Immature natural killer cell (primary cell): ENCODE results near the gene SDK1. TPM values are rescaled to one million over a fixed set of nuclear protein-coding genes. Genes with fewer than 3 reads are reported as not detected.

Source experiments
- DNase-seq, 3 donors: peaks; one replicate each; pipeline ENCODE4 v3.0.0; 2022; ENCODE audit warnings: mixed read lengths in 1 of 3
- H3K27ac Mint-ChIP-seq, 6 donors: one replicate each; pipeline ENCODE4 v1.8.0; 2020; ENCODE audit warnings: mixed read lengths in 6 of 6, mild to moderate bottlenecking in 5 of 6, inconsistent platforms in 4 of 6, moderate library complexity in 3 of 6
- H3K27me3 Mint-ChIP-seq, 3 donors: one replicate each; pipeline ENCODE4 v1.8.0; 2020 to 2021; ENCODE audit warnings: low read depth in 3 of 3, mild to moderate bottlenecking in 3 of 3, mixed read lengths in 3 of 3, moderate library complexity in 3 of 3, inconsistent platforms in 1 of 3
- H3K36me3 Mint-ChIP-seq, 3 donors: one replicate each; pipeline ENCODE4 v1.8.0; 2020; ENCODE audit warnings: mixed read lengths in 3 of 3, inconsistent platforms in 2 of 3, mild to moderate bottlenecking in 2 of 3
- H3K4me1 Mint-ChIP-seq, 2 donors: one replicate each; pipeline ENCODE4 v1.8.0; 2020; ENCODE audit warnings: inconsistent platforms in 2 of 2, mild to moderate bottlenecking in 2 of 2, mixed read lengths in 2 of 2, moderate library complexity in 1 of 2
- H3K4me3 Mint-ChIP-seq, 5 donors: one replicate each; pipeline ENCODE4 v1.8.0; 2020; ENCODE audit warnings: mild to moderate bottlenecking in 5 of 5, mixed read lengths in 5 of 5, inconsistent platforms in 3 of 5, moderate library complexity in 3 of 5
- H3K9me3 Mint-ChIP-seq, 6 donors: one replicate each; pipeline ENCODE4 v1.8.0; 2020; ENCODE audit warnings: mild to moderate bottlenecking in 6 of 6, mixed read lengths in 6 of 6, inconsistent platforms in 4 of 6, moderate library complexity in 3 of 6
- polyA plus RNA-seq, 3 donors: library from polyadenylated mRNA; unstranded; fragments of 300-500 nt; fragmentation: Illumina TruSeq; gene quantifications; one replicate each; pipeline ENCODE4 v1.2.3, GENCODE V29; 2021

Gene SDK1
- polyA plus RNA-seq, 3 donors from 2014 or later = not detected

GRCh38 chr7:3277604-3278572, 23.2 kb upstream of the SDK1 start:
- Mint-ChIP-seq H3K9me3 (no peaks in the 10 kb centered on the region), H3K4me1 (no peaks in the 10 kb centered on the region), H3K4me3 (no peak overlapping the region), H3K27ac (no peak overlapping the region), H3K36me3 (no peaks in the 10 kb centered on the region), H3K27me3 (peaks cover 2 to 4% (median 2%) of the 10 kb centered on the region in 3 donors)
- DNase-seq = no peak

DNA sequence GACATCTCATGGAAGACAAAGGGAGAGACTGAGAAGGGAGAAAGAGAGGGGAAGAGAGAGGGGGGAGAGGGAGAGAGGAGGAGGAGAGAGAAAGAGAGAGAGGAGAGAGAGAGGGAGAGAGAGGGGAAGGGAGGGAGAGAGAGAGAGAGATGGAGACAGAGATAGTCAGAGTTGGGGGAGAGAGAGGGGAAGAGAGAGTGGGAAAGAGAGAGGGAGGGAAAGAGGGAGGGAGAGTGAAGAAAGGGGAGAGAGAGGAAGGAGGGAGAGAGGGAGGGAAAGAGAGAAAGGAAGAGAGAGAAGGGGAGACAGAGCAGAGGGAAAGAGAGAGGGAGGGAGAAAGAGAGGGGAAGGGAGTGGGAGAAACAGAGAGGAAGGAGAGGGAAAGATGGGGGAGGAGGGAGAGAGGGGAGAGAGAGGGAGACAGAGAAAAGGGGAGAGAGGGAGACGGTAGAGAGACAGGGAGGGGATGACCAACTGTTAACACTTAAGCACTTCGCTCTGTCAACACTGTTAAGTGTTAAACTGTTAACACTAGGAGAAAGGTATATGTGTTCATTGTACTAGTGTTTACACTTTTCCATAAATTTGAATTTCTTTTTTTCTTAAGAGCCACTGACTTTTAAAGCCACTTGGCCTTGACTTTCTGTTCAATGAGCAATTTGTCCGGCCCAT, 21.8 kb upstream of the SDK1 start:
- no peak overlapping the region for H3K27ac Mint-ChIP-seq
- H3K9me3 Mint-ChIP-seq = no peaks in the 10 kb centered on the region
- DNase-seq = no peak
- no peak overlapping the region for H3K4me3 Mint-ChIP-seq
- no peaks in the 10 kb centered on the region for H3K4me1 Mint-ChIP-seq
- H3K36me3 Mint-ChIP-seq = no peaks in the 10 kb centered on the region
- H3K27me3 Mint-ChIP-seq = peaks cover 0 to 3% (median 2%) of the 10 kb centered on the region in 3 donors

DNA sequence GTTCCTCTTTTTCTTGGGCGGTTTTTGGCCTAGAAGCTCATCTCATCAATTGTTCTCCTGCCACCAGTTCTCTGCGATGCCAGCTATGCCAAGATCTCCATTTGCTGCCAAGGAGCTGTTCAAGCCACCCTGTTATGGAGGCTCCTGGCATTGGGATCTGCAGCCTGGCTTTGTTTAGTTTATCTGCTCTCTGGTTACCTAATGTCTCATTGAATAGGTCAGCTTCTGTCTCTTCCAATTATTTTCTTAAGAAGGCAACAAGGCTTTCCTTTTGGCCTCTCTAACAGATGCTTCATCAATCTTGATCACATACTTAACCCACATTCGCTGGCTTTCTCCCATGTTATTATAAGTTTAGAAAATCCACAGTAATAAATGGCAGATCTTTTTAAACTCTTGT, 20.6 kb upstream of the SDK1 start:
- Mint-ChIP-seq H3K9me3 (no peaks in the 10 kb centered on the region), H3K4me1 (no peaks in the 10 kb centered on the region), H3K36me3 (no peaks in the 10 kb centered on the region), H3K4me3 (no peak overlapping the region), H3K27ac (no peak overlapping the region), H3K27me3 (peaks cover 0 to 3% (median 0%) of the 10 kb centered on the region in 3 donors)
- no peak for DNase-seq

GRCh38 chr7:3280946-3281656, 20.0 kb upstream of the SDK1 start:
- Mint-ChIP-seq H3K9me3 (no peaks in the 10 kb centered on the region), H3K4me3 (no peak overlapping the region), H3K4me1 (no peaks in the 10 kb centered on the region), H3K27ac (no peak overlapping the region), H3K27me3 (peaks cover 0 to 3% (median under 1%) of the 10 kb centered on the region in 3 donors), H3K36me3 (no peaks in the 10 kb centered on the region)
- DNase-seq = no peak

GRCh38 chr7:3282457-3282856, 18.6 kb upstream of the SDK1 start:
- Mint-ChIP-seq H3K4me1 (no peaks in the 10 kb centered on the region), H3K27ac (no peak overlapping the region), H3K36me3 (no peaks in the 10 kb centered on the region), H3K27me3 (peaks cover 0 to 8% (median 3%) of the 10 kb centered on the region in 3 donors), H3K4me3 (no peak overlapping the region), H3K9me3 (no peaks in the 10 kb centered on the region)
- no peak for DNase-seq

DNA sequence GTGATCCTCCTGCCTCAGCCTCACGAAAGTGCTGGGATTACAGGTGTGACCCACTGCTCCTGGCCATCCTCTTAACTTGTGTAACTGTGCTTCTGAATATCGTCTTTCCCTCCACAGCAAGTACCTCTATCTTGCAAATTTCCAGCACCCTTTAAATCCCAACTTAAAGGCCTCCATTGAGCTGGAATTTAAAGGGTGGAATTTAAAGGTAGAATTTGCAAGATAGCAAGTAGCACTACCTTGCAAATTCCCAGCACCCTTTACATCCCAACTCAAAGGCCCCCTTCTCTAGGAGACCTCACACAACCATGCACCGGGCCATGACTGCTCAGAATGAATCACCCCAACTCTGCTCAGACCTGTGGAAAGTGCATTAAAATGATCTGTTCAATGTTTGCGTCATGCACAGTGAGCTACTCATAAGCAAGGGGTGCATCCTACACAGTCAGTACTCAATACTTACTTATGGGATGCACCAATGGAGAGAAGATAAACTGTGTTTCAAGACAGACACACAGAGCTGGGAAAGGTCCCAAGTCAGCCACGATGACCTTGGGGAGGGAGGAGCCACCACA, 17.8 kb upstream of the SDK1 start:
- Mint-ChIP-seq H3K4me1 (no peaks in the 10 kb centered on the region), H3K27ac (no peak overlapping the region), H3K4me3 (no peak overlapping the region), H3K9me3 (no peaks in the 10 kb centered on the region), H3K36me3 (no peaks in the 10 kb centered on the region), H3K27me3 (peaks cover 0 to 10% (median 5%) of the 10 kb centered on the region in 3 donors)
- DNase-seq = no peak

GRCh38 chr7:3285652-3286051, 15.4 kb upstream of the SDK1 start:
- H3K4me1 Mint-ChIP-seq = no peaks in the 10 kb centered on the region
- H3K9me3 Mint-ChIP-seq = no peaks in the 10 kb centered on the region
- peaks cover 0 to 10% (median 5%) of the 10 kb centered on the region in 3 donors for H3K27me3 Mint-ChIP-seq
- H3K36me3 Mint-ChIP-seq = no peaks in the 10 kb centered on the region
- DNase-seq = no peak
- H3K4me3 Mint-ChIP-seq = no peak overlapping the region
- H3K27ac Mint-ChIP-seq = no peak overlapping the region

- Mint-ChIP-seq H3K27ac (no peak overlapping the region), H3K4me1 (no peaks in the 10 kb centered on the region), H3K9me3 (no peaks in the 10 kb centered on the region), H3K27me3 (peaks cover 9 to 14% (median 14%) of the 10 kb centered on the region in 3 donors), H3K4me3 (no peak overlapping the region), H3K36me3 (peaks cover 0 to 3% (median 0%) of the 10 kb centered on the region in 3 donors)
- DNase-seq = no peak
These were observed 11.1 kb upstream of the SDK1 start for GRCh38 chr7:3289996-3290395.

DNA sequence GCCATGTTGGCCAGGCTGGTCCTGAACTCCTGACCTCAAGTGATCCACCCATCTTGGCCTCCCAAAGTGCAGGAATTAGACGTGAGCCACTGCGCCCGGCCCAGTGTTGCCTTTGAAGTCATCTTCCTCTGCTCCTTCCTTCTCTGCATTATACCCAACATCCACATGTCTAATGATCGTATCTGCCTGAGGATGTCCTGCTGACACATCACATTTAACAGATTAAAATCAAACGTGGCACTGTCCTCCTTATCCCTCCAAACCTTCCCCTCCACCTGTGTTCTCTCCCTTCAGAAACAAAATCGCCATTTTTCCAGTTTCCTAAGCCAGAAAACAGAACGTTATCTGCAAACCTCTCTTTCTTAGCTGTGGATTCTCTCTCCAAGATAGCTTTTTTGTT, 8.4 kb upstream of the SDK1 start:
- no peak for DNase-seq
- H3K4me1 Mint-ChIP-seq = no peaks in the 10 kb centered on the region
- H3K36me3 Mint-ChIP-seq = peaks cover 0 to 3% (median 0%) of the 10 kb centered on the region in 3 donors
- H3K27ac Mint-ChIP-seq = peak overlapping the region in 1 of 6 donors; percentile 12
- no peaks in the 10 kb centered on the region for H3K9me3 Mint-ChIP-seq
- peaks cover 14 to 23% (median 20%) of the 10 kb centered on the region in 3 donors for H3K27me3 Mint-ChIP-seq
- H3K4me3 Mint-ChIP-seq = no peak overlapping the region

GRCh38 chr7:3294432-3295100, 6.5 kb upstream of the SDK1 start:
- Mint-ChIP-seq H3K27me3 (peaks cover 20 to 24% (median 23%) of the 10 kb centered on the region in 3 donors), H3K27ac (no peak overlapping the region), H3K36me3 (peaks cover 0 to 4% (median 3%) of the 10 kb centered on the region in 3 donors), H3K4me1 (peaks cover 0 to 4% of the 10 kb centered on the region in 2 donors), H3K4me3 (no peak overlapping the region), H3K9me3 (peaks cover 0 to 2% (median 0%) of the 10 kb centered on the region in 6 donors)
- no peak for DNase-seq

DNA sequence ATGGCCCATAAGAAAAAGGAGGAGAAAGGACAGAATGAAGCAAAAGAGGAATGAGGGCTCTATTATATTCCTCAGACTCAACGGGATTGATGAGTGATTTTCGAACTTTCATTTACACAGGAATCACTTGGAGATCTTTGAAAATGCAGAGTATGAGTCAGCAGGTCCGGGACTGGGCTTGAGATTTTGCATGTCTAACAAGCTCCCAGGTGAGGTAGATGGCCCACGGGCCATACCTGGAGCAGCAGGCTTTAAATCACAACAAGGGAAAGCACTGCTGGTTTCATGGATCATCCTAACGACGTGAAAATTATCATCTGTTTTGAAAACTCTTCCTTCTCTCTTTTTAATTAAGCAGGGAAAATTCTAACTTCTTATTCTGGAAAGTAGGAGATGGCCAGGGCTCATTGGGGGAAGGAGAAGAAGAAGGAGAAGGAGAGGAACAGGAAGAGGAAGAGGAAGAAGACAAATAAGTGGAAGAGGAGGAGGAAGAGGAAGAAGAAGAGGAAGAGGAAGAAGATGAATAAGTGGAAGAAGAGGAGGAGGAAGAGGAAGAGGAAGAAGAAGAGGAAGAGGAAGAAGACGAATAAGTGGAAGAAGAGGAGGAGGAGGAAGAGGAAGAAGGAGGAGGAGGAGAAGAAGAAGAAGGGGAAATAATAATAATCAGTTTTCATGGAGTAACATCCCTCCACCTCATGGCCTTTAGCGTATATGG, 3.8 kb upstream of the SDK1 start:
- Mint-ChIP-seq H3K9me3 (peaks cover 0 to 2% (median 0%) of the 10 kb centered on the region in 6 donors), H3K27ac (no peak overlapping the region), H3K36me3 (peaks cover 0 to 4% (median 3%) of the 10 kb centered on the region in 3 donors), H3K4me3 (no peak overlapping the region), H3K4me1 (peaks cover 11% of the 10 kb centered on the region in 2 donors), H3K27me3 (peaks cover 27 to 33% (median 27%) of the 10 kb centered on the region in 3 donors)
- no peak for DNase-seq

DNA sequence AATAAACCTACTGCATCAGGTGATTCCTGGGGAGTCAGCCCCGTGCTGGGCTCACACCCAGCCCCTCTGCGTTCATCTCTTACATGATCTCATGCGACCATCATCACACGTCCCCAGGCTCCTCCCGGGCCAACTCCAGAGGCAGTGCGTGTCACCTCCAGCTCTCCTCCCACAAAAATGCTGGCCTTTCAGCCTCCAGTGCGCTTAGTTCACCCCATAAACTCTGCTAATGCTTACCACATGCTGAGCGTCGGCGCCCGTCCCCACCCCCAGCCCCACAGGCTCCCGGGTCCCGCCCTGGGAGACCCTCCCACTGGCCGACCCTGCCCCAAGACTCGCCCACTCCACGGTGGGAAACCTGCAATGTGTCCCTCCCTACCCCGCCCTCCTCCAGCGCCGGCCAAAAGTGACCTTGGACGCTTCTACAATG, 816 bp upstream of the SDK1 start:
- peaks cover 0 to 2% (median 0%) of the 10 kb centered on the region in 6 donors for H3K9me3 Mint-ChIP-seq

More for the DNA sequence above, 816 bp upstream of the SDK1 start:
- Mint-ChIP-seq H3K4me1 (peaks cover 16 to 17% of the 10 kb centered on the region in 2 donors), H3K27me3 (peaks cover 21 to 41% (median 36%) of the 10 kb centered on the region in 3 donors), H3K36me3 (peaks cover 0 to 4% (median 0%) of the 10 kb centered on the region in 3 donors), H3K4me3 (peak overlapping the region; percentile 35 to 67 (median 52)), H3K27ac (no peak overlapping the region)
- no peak for DNase-seq
